CD4-positive, CD25-positive, alpha-beta regulatory T cell (primary cell): ENCODE data around the gene GDPD1. TPM values are rescaled to one million over a fixed set of nuclear protein-coding genes. Genes with fewer than 3 reads are reported as not detected.
"Not testable (repeated sequence)": the region's sequence is repeated elsewhere in the genome, so short reads cannot be mapped to it uniquely, and the experiment has no call there.

Source experiments
- ATAC-seq, 2 donors: fragments of 150-1000 bp; cut with Tn5 transposase; one replicate each; pipeline ENCODE4 v1.10.0; 2021; ENCODE audit warnings: low read depth in 2 of 2, moderate number of reproducible peaks in 2 of 2, moderate library complexity in 1 of 2
- DNase-seq, 3 donors: peaks; one replicate each; pipeline versions ENCODE4 v3.0.0 to v3.0.0-alpha.2; 2012 to 2022; ENCODE audit warnings: mixed read lengths in 1 of 3
- H3K27ac ChIP-seq: one replicate; pipeline ENCODE4 v1.7.0; 2013; ENCODE audit warnings: mild to moderate bottlenecking, low read length; ENCODE audit not compliant: insufficient read depth, poor library complexity, severe bottlenecking
- H3K27me3 ChIP-seq: one replicate; pipeline ENCODE4 v1.7.0; 2013; ENCODE audit warnings: low read length; ENCODE audit not compliant: control insufficient read depth, insufficient read depth
- H3K36me3 ChIP-seq: one replicate; pipeline ENCODE4 v1.7.0; 2013; ENCODE audit warnings: mild to moderate bottlenecking, low read length, moderate library complexity; ENCODE audit not compliant: control insufficient read depth, insufficient read depth
- H3K4me1 ChIP-seq: 2 replicates; pipeline ENCODE4 v1.7.0; 2013; ENCODE audit warnings: mild to moderate bottlenecking, low read length; ENCODE audit not compliant: insufficient read depth, control insufficient read depth, poor library complexity, severe bottlenecking
- H3K4me3 ChIP-seq: one replicate; pipeline ENCODE4 v1.7.0; 2013; ENCODE audit warnings: low read depth, mild to moderate bottlenecking, low read length, moderate library complexity
- H3K9me3 ChIP-seq, 2 experiments: 1 replicate in 1 of 2; 2 replicates in 1 of 2; pipeline ENCODE4 v1.7.0; 2013; ENCODE audit warnings: low read length in 2 of 2, mild to moderate bottlenecking in 1 of 2, moderate library complexity in 1 of 2; ENCODE audit not compliant: control insufficient read depth in 2 of 2
- H3K27ac Mint-ChIP-seq, 3 donors: one replicate each; pipeline ENCODE4 v1.8.0; 2020 to 2022; ENCODE audit warnings: mild to moderate bottlenecking in 3 of 3, mixed read lengths in 3 of 3, moderate library complexity in 2 of 3
- H3K27me3 Mint-ChIP-seq: one replicate; pipeline ENCODE4 v1.8.0; 2022; ENCODE audit warnings: mild to moderate bottlenecking, mixed read lengths
- H3K36me3 Mint-ChIP-seq: one replicate; pipeline ENCODE4 v1.8.0; 2020; ENCODE audit warnings: mixed read lengths
- H3K4me1 Mint-ChIP-seq, 4 donors: one replicate each; pipeline ENCODE4 v1.8.0; 2020 to 2022; ENCODE audit warnings: mixed read lengths in 4 of 4, mild to moderate bottlenecking in 1 of 4
- H3K4me3 Mint-ChIP-seq, 4 donors: one replicate each; pipeline ENCODE4 v1.8.0; 2020 to 2022; ENCODE audit warnings: mild to moderate bottlenecking in 4 of 4, mixed read lengths in 4 of 4, moderate library complexity in 3 of 4
- H3K9me3 Mint-ChIP-seq, 7 donors: one replicate each; pipeline ENCODE4 v1.8.0; 2020 to 2022; ENCODE audit warnings: mixed read lengths in 7 of 7, mild to moderate bottlenecking in 3 of 7, moderate library complexity in 2 of 7
- polyA plus RNA-seq, 4 donors: library from polyadenylated mRNA; unstranded; fragments of 300-500 nt; fragmentation: Illumina TruSeq; gene quantifications; one replicate each; pipeline ENCODE4 v1.2.3, GENCODE V29; 2021
- total RNA-seq: library from RNA; stranded (reverse); gene quantifications from one replicate; pipeline ENCODE4 v1.2.3, GENCODE V29; 2022

GDPD1 gene
- total and polyA plus RNA-seq, 5 donors from 2014 or later: 1.7 to 3.3 (median 2.9) TPM

- no peak for ATAC-seq
Measured at GRCh38 chr17:59284317-59284716, 64.0 kb downstream of the GDPD1 start.

GRCh38 chr17:59287452-59287851, 67.1 kb downstream of the GDPD1 start:
- H3K9me3 Mint-ChIP-seq: no peaks in the 10 kb centered on the region
- H3K4me3 Mint-ChIP-seq: no peak overlapping the region
- no peak for ATAC-seq
- Histone ChIP-seq H3K36me3 (no peaks in the 10 kb centered on the region), H3K27me3 (no peaks in the 10 kb centered on the region), H3K27ac (no peak overlapping the region), H3K4me3 (no peak overlapping the region), H3K9me3 (no peaks in the 10 kb centered on the region), H3K4me1 (no peaks in the 10 kb centered on the region)
- peaks cover under 1% of the 10 kb centered on the region for H3K36me3 Mint-ChIP-seq
- no peaks in the 10 kb centered on the region for H3K27me3 Mint-ChIP-seq
- H3K27ac Mint-ChIP-seq: peak overlapping the region in 1 of 3 donors; percentile 25
- peaks cover 0 to 5% (median 1%) of the 10 kb centered on the region in 4 donors for H3K4me1 Mint-ChIP-seq
- DNase-seq: peak in 1 of 3 donors; percentile 16

More at GRCh38 chr17:59284317-59284716, 64.0 kb downstream of the GDPD1 start:
- Histone ChIP-seq H3K36me3 (no peaks in the 10 kb centered on the region), H3K4me3 (no peak overlapping the region), H3K27ac (no peak overlapping the region), H3K9me3 (no peaks in the 10 kb centered on the region), H3K4me1 (no peaks in the 10 kb centered on the region), H3K27me3 (no peaks in the 10 kb centered on the region)
- peaks cover 0 to 5% (median 1%) of the 10 kb centered on the region in 4 donors for H3K4me1 Mint-ChIP-seq
- H3K9me3 Mint-ChIP-seq: no peaks in the 10 kb centered on the region
- DNase-seq: peak in 1 of 3 donors; percentile 1
- peaks cover 3% of the 10 kb centered on the region for H3K36me3 Mint-ChIP-seq
- H3K27ac Mint-ChIP-seq: no peak overlapping the region
- H3K4me3 Mint-ChIP-seq: no peak overlapping the region
- H3K27me3 Mint-ChIP-seq: no peaks in the 10 kb centered on the region

- Mint-ChIP-seq H3K4me1 (peaks cover 0 to 5% (median 1%) of the 10 kb centered on the region in 4 donors), H3K27ac (no peak overlapping the region), H3K4me3 (no peak overlapping the region), H3K36me3 (no peaks in the 10 kb centered on the region), H3K27me3 (no peaks in the 10 kb centered on the region), H3K9me3 (no peaks in the 10 kb centered on the region)
- H3K9me3 ChIP-seq: no peaks in the 10 kb centered on the region
- no peak for DNase-seq
- no peaks in the 10 kb centered on the region for H3K4me1 ChIP-seq
- no peak overlapping the region for H3K4me3 ChIP-seq
- no peaks in the 10 kb centered on the region for H3K36me3 ChIP-seq
- ATAC-seq: no peak
- H3K27me3 ChIP-seq: no peaks in the 10 kb centered on the region
- no peak overlapping the region for H3K27ac ChIP-seq
Measured at GRCh38 chr17:59287891-59288290, 67.6 kb downstream of the GDPD1 start.

- Mint-ChIP-seq H3K4me3 (no peak overlapping the region), H3K36me3 (no peaks in the 10 kb centered on the region), H3K9me3 (no peaks in the 10 kb centered on the region), H3K27ac (no peak overlapping the region), H3K27me3 (no peaks in the 10 kb centered on the region), H3K4me1 (no peaks in the 10 kb centered on the region)
- H3K9me3 ChIP-seq: no peaks in the 10 kb centered on the region
- no peaks in the 10 kb centered on the region for H3K27me3 ChIP-seq
- no peak for DNase-seq
- no peaks in the 10 kb centered on the region for H3K4me1 ChIP-seq
- H3K36me3 ChIP-seq: no peaks in the 10 kb centered on the region
- no peak overlapping the region for H3K4me3 ChIP-seq
- H3K27ac ChIP-seq: no peak overlapping the region
- no peak for ATAC-seq
Measured at GRCh38 chr17:59289981-59290301, 69.6 kb downstream of the GDPD1 start.

- not testable (repeated sequence) for H3K27ac ChIP-seq, H3K4me1 Mint-ChIP-seq, H3K36me3 Mint-ChIP-seq, H3K4me3 ChIP-seq, H3K4me3 Mint-ChIP-seq, ATAC-seq, H3K36me3 ChIP-seq, H3K27me3 Mint-ChIP-seq, DNase-seq, H3K9me3 Mint-ChIP-seq, H3K27ac Mint-ChIP-seq, H3K4me1 ChIP-seq, H3K27me3 ChIP-seq, H3K9me3 ChIP-seq
Measured at GRCh38 chr17:59290302-59290998, 70.1 kb downstream of the GDPD1 start.

- H3K36me3 ChIP-seq: no peaks in the 10 kb centered on the region
- H3K4me3 ChIP-seq: no peak overlapping the region
- no peaks in the 10 kb centered on the region for H3K4me1 ChIP-seq
- H3K27me3 ChIP-seq: no peaks in the 10 kb centered on the region
- no peak for DNase-seq
- no peak for ATAC-seq
- H3K9me3 Mint-ChIP-seq: no peaks in the 10 kb centered on the region
- H3K27ac Mint-ChIP-seq: no peak overlapping the region
- H3K4me1 Mint-ChIP-seq: no peaks in the 10 kb centered on the region
- H3K36me3 Mint-ChIP-seq: no peaks in the 10 kb centered on the region
- H3K27me3 Mint-ChIP-seq: peaks cover 1% of the 10 kb centered on the region
- no peaks in the 10 kb centered on the region for H3K9me3 ChIP-seq
- no peak overlapping the region for H3K4me3 Mint-ChIP-seq
- no peak overlapping the region for H3K27ac ChIP-seq
Measured at GRCh38 chr17:59292174-59292523, 71.8 kb downstream of the GDPD1 start.

GRCh38 chr17:59296190-59296589, 75.9 kb downstream of the GDPD1 start:
- Mint-ChIP-seq H3K4me1 (peaks cover 0 to 2% (median 0%) of the 10 kb centered on the region in 4 donors), H3K4me3 (no peak overlapping the region), H3K27me3 (peaks cover 10% of the 10 kb centered on the region), H3K36me3 (no peaks in the 10 kb centered on the region), H3K9me3 (peaks cover 0 to 1% (median 0%) of the 10 kb centered on the region in 7 donors), H3K27ac (no peak overlapping the region)
- no peaks in the 10 kb centered on the region for H3K9me3 ChIP-seq
- H3K4me1 ChIP-seq: no peaks in the 10 kb centered on the region
- peaks cover 2% of the 10 kb centered on the region for H3K27me3 ChIP-seq
- H3K36me3 ChIP-seq: no peaks in the 10 kb centered on the region
- no peak overlapping the region for H3K27ac ChIP-seq
- no peak for DNase-seq
- ATAC-seq: no peak
- H3K4me3 ChIP-seq: no peak overlapping the region

- H3K4me3 Mint-ChIP-seq: no peak overlapping the region
- H3K27me3 Mint-ChIP-seq: peaks cover 10% of the 10 kb centered on the region
- no peak for DNase-seq
- H3K27ac Mint-ChIP-seq: no peak overlapping the region
- H3K4me1 ChIP-seq: no peaks in the 10 kb centered on the region
- ATAC-seq: no peak
- no peaks in the 10 kb centered on the region for H3K36me3 Mint-ChIP-seq
- no peak overlapping the region for H3K27ac ChIP-seq
- no peaks in the 10 kb centered on the region for H3K9me3 ChIP-seq
- H3K4me3 ChIP-seq: no peak overlapping the region
- peaks cover 2% of the 10 kb centered on the region for H3K27me3 ChIP-seq
- H3K4me1 Mint-ChIP-seq: peaks cover 0 to 3% (median 1%) of the 10 kb centered on the region in 4 donors
- H3K9me3 Mint-ChIP-seq: peaks cover 0 to 1% (median 0%) of the 10 kb centered on the region in 7 donors
- no peaks in the 10 kb centered on the region for H3K36me3 ChIP-seq
Measured at GRCh38 chr17:59298521-59298920, 78.2 kb downstream of the GDPD1 start.
